GM18867 (cell line): ENCODE measurements around the gene EGFLAM.

Experiments
- ATAC-seq: cut with Tn5 transposase; IDR thresholded peaks from one replicate; pipeline ENCODE4 v1.9.1; 2021; ENCODE audit warnings: mild to moderate bottlenecking, moderate library complexity; ENCODE audit not compliant: unreplicated experiment

EGFLAM gene

GRCh38 chr5:38445374-38446028 is 187.1 kb downstream of the EGFLAM start:
- ATAC-seq, result no peak

GRCh38 chr5:38446029-38446522 is 187.7 kb downstream of the EGFLAM start:
- ATAC-seq, result no peak

DNA sequence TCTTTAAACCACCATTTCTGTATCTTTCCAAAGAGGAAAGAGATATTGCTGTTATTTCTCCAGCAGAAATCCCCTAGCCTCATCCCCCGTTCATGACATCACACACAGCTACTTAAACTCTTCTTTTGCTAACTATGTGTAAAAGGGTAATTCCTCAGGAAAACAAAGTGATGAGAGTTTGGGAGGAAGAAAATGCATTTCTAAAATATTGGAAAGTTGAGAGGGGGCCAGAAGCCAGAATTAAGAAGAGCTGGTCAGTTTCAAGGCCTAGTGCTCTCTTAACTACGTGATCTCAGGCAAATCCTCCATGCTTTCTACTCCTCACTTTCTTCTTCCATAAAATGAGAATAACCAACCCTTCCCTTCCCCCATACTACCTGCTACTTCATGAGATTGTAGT is 188.7 kb downstream of the EGFLAM start:
- no peak for ATAC-seq

GRCh38 chr5:38447786-38448185 is 189.4 kb downstream of the EGFLAM start:
- no peak for ATAC-seq

- no peak for ATAC-seq
These were observed 190.4 kb downstream of the EGFLAM start for GRCh38 chr5:38448568-38449350.

- no peak for ATAC-seq
These were observed 192.3 kb downstream of the EGFLAM start for GRCh38 chr5:38450627-38451026.

DNA sequence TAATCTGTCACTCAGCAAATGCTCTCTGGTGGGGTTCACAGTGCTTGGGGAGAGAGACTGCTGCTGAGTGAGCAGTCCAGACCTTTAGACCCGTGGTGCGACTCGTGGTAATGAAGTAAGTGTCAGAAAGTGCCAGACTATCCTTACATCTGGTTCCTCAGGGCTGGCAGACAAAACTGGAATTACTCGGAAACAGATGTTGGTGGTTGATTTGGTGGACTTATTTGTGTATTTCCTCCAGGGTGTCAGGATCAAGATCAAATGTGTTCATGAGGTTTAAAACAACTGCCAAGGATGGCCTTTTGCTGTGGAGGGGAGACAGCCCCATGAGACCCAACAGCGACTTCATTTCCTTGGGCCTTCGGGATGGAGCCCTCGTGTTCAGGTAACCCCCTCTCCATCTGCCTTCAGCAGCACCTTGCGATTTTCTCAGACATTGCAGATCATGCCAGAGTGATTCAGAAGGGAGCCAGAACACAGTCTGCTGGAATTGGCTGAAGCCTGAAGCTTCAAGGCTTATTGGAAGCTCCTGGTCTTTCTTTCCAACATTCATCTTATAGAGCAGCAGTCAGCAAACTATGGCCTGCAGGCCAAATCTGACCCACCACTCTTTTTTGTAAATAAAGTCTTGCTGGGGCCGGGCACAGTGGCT is 192.8 kb downstream of the EGFLAM start:
- no peak for ATAC-seq

GRCh38 chr5:38452201-38452600 is 193.8 kb downstream of the EGFLAM start:
- ATAC-seq, result no peak

- ATAC-seq, result peak; percentile 95
These were observed 195.1 kb downstream of the EGFLAM start for GRCh38 chr5:38453506-38453905.

DNA sequence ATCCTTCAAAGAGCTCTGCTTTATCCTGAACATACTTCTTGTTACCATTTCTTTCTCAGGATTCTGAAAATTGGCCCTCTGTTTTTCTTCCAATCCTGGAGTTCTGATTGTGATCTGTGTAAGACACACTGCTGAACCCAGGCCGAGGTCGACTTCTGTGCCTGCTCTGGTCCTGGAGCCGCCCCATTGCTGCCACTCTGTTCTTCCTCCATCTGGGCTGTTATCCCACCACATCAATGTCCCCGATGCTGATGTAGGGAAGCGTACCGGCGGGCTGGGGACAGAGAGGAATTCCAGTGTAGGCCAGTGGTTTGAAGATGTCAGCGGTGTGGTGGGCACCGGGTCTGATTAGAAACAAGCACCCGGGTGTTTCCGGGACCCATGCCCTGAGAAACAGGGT is 195.6 kb downstream of the EGFLAM start:
- no peak for ATAC-seq

- peak; percentile 66 for ATAC-seq
These were observed 197.5 kb downstream of the EGFLAM start for GRCh38 chr5:38455796-38456330.

DNA sequence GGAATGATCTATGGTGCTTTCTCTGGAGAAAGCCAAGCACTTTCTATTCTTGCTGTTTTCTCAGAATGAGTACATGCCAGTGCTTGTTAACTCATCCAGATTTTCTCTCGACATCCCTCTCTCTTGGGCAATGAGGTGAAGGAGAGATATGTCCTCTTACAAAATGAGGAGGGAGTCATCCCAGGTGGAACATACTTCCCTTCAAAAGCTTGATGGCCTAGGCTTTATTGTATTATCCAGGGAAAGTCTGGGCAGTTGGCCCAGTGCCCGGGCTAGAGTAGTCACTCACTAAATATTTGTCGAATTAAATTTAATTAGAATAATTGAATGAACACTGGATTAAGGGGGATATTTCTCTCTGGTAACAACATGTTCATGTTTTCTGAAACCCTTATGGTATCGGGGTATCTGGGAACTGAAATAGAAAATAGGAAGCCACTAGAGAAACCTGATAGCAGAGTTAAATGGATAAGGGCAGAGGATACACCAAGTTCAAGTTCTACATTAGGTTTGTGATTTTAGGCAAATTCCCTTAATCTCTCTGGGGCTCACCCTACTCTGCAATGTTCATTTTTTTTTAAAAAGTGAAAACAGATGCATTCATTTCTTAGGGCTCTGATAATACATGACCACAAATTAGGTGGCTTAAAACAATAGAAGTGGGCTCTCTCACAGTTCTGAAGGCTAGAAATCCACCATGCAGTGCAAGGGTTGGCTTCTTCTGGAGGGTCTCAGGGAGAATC is 198.5 kb downstream of the EGFLAM start:
- ATAC-seq, result no peak

DNA sequence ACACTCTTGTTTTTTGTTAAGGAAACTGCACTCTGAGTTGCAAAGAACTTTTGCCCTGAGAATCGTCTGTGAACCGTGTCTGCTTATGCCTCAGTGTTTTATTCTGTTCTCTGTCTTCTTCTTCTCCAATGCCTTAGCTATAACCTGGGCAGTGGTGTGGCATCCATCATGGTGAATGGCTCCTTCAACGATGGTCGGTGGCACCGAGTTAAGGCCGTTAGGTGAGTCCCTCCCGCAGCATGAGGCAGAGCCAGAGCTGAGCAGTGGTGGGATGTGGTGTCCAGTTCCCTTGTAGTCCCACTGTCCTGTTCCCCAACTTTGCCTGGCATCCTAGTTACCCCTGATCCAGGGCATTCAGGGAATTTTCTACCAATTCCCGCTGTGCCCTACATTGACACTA is 199.8 kb downstream of the EGFLAM start:
- ATAC-seq, result no peak

GRCh38 chr5:38462976-38463633 is 204.7 kb downstream of the EGFLAM start:
- ATAC-seq, result no peak

GRCh38 chr5:38463634-38464521 is 205.5 kb downstream of the EGFLAM start:
- no peak for ATAC-seq

DNA sequence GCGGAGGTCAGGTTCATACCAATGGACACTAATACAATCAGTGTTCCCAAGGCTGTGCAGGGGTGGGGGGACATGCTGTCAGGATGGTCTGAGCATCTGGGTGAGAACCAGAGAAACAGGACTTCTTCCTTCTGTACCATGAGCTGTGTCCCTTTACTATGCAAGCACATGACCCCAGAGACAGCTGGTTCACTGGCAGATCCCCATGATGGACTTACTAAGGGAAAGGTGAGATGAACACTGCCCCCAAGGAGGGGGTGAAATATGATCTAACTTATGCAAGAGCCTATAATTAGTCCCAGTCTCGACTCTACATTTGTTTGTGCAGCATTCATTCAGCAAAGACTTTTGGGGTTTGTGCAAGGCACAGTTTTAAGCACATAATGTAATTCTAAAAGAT is 206.7 kb downstream of the EGFLAM start:
- ATAC-seq, result no peak

- ATAC-seq, result no peak
These were observed 207.5 kb downstream of the EGFLAM start for GRCh38 chr5:38465702-38466423.

DNA sequence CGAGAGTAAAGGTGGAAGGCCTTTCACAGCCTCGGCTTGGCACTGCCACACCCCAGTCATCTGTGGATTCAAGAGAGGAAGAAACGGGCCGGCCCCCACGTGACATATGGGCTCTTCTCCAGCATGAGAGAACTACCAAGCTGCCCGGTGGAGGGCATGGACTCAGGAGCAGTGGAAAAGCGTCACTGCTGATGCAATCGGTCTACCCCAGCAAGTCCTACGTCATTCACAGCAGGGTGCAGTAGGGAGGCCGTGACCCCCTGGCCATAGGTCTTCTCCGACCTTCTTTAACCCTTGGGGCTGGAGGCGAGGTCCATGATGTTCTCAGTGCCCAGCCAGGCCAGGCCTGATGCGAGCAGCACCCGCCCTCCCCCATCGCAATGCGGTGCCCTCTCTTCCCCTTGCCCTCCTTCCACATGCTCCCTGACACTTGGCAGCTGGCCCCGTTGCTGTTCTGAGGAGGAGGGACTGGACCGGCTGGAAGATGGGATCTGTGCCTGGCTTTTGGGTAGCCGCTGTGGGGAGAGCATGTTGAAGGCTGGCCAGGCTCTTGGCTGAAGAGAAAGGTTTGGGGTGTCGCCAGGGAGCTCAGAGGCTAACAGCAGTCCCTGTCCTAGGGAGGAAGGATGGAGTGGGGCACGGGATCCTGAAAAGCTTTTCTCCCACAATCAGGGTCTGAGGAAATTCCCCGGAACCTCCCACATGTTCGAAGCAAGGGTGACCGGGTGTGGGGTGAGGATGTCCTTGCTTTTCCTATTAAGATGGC is 208.2 kb downstream of the EGFLAM start:
- no peak for ATAC-seq
